ENCODE data around the gene UBIAD1. TPM values are rescaled to one million over a fixed set of nuclear protein-coding genes. Genes with fewer than 3 reads are reported as not detected.

UBIAD1 gene
- total and polyA plus RNA-seq, 9 of the 15 experiments (the other 6 are each of a cell fraction or from before 2014, with no cell fraction given), result 6.2 to 34.3 (median 22.3) TPM

DNA sequence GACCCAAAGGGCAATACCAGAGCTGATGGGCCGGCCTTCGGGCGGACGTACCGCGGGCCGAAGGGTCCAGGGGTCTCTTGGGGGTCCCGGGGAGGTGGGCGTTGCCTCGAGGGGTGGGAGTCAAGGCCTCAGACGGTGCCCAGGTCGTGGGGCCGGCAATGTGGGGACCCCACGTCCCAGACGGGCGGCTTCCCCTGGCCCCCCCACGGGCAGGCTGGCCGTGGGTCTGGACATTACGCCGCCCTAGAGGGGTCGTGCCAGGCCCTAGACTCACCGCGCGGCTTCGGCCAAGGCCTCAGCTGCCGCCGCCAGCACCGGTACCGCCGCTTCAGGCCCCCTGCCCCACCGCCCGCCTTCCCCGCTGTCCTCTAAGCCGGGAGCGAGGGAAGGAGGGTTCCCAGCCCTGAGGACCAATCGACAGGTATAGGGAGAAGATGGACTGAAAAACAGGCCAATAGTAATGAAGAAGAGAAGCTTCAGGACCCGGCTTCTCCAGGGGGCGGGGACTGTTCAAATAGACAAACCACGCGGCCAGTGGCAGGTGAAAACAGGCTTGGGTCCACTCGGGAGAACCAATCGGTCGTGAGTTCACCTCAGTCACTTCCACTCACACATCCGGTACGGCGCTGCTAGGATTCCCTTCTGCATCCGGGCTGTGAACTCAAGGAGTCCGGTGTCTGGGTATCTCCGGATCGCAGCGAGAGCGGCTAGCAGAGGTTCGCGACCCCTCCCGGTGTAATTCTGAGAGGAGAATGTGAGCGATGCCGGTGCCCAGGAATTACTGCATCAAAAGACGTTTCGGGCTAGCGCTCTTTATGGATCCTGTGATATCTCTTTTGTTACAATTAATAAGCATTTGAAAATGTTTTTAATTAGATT is 10.6 kb upstream of the UBIAD1 start, which contains the start of gene MTOR (continued):
- TF ChIP-seq, protein P1, sequence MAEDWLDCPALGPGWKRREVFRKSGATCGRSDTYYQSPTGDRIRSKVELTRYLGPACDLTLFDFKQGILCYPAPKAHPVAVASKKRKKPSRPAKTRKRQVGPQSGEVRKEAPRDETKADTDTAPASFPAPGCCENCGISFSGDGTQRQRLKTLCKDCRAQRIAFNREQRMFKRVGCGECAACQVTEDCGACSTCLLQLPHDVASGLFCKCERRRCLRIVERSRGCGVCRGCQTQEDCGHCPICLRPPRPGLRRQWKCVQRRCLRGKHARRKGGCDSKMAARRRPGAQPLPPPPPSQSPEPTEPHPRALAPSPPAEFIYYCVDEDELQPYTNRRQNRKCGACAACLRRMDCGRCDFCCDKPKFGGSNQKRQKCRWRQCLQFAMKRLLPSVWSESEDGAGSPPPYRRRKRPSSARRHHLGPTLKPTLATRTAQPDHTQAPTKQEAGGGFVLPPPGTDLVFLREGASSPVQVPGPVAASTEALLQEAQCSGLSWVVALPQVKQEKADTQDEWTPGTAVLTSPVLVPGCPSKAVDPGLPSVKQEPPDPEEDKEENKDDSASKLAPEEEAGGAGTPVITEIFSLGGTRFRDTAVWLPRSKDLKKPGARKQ (CRISPR knock-in tag; IDR thresholded peaks at IDR 0.05), result no peak
- TF ChIP-seq, protein P2, sequence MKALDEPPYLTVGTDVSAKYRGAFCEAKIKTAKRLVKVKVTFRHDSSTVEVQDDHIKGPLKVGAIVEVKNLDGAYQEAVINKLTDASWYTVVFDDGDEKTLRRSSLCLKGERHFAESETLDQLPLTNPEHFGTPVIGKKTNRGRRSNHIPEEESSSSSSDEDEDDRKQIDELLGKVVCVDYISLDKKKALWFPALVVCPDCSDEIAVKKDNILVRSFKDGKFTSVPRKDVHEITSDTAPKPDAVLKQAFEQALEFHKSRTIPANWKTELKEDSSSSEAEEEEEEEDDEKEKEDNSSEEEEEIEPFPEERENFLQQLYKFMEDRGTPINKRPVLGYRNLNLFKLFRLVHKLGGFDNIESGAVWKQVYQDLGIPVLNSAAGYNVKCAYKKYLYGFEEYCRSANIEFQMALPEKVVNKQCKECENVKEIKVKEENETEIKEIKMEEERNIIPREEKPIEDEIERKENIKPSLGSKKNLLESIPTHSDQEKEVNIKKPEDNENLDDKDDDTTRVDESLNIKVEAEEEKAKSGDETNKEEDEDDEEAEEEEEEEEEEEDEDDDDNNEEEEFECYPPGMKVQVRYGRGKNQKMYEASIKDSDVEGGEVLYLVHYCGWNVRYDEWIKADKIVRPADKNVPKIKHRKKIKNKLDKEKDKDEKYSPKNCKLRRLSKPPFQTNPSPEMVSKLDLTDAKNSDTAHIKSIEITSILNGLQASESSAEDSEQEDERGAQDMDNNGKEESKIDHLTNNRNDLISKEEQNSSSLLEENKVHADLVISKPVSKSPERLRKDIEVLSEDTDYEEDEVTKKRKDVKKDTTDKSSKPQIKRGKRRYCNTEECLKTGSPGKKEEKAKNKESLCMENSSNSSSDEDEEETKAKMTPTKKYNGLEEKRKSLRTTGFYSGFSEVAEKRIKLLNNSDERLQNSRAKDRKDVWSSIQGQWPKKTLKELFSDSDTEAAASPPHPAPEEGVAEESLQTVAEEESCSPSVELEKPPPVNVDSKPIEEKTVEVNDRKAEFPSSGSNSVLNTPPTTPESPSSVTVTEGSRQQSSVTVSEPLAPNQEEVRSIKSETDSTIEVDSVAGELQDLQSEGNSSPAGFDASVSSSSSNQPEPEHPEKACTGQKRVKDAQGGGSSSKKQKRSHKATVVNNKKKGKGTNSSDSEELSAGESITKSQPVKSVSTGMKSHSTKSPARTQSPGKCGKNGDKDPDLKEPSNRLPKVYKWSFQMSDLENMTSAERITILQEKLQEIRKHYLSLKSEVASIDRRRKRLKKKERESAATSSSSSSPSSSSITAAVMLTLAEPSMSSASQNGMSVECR (CRISPR knock-in tag; IDR thresholded peaks at IDR 0.05), result peak; percentile 85
- no peak for TF ChIP-seq ZKSCAN8 (CRISPR knock-in tag; IDR thresholded peaks at IDR 0.05)
- peak; percentile 97 for TF ChIP-seq ASH1L (IDR thresholded peaks at IDR 0.05; ENCODE audit: borderline replicate concordance, low read depth, partially characterized antibody)
- no peak for TF ChIP-seq ZNF586 (CRISPR knock-in tag; conservative IDR thresholded peaks at IDR 0.05)
- no peak for TF ChIP-seq RHOXF2B (CRISPR knock-in tag; conservative IDR thresholded peaks at IDR 0.05)
- no peak for TF ChIP-seq ZNF436 (CRISPR knock-in tag; IDR thresholded peaks at IDR 0.05)
- TF ChIP-seq, protein P3, sequence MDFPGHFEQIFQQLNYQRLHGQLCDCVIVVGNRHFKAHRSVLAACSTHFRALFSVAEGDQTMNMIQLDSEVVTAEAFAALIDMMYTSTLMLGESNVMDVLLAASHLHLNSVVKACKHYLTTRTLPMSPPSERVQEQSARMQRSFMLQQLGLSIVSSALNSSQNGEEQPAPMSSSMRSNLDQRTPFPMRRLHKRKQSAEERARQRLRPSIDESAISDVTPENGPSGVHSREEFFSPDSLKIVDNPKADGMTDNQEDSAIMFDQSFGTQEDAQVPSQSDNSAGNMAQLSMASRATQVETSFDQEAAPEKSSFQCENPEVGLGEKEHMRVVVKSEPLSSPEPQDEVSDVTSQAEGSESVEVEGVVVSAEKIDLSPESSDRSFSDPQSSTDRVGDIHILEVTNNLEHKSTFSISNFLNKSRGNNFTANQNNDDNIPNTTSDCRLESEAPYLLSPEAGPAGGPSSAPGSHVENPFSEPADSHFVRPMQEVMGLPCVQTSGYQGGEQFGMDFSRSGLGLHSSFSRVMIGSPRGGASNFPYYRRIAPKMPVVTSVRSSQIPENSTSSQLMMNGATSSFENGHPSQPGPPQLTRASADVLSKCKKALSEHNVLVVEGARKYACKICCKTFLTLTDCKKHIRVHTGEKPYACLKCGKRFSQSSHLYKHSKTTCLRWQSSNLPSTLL (IDR thresholded peaks at IDR 0.05), result no peak
- TF ChIP-seq ZNF165 (CRISPR knock-in tag; IDR thresholded peaks at IDR 0.05; ENCODE audit: borderline replicate concordance), result no peak
- TF ChIP-seq, protein P4, sequence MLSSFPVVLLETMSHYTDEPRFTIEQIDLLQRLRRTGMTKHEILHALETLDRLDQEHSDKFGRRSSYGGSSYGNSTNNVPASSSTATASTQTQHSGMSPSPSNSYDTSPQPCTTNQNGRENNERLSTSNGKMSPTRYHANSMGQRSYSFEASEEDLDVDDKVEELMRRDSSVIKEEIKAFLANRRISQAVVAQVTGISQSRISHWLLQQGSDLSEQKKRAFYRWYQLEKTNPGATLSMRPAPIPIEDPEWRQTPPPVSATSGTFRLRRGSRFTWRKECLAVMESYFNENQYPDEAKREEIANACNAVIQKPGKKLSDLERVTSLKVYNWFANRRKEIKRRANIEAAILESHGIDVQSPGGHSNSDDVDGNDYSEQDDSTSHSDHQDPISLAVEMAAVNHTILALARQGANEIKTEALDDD (IDR thresholded peaks at IDR 0.05), result no peak
- TF ChIP-seq, protein P5, sequence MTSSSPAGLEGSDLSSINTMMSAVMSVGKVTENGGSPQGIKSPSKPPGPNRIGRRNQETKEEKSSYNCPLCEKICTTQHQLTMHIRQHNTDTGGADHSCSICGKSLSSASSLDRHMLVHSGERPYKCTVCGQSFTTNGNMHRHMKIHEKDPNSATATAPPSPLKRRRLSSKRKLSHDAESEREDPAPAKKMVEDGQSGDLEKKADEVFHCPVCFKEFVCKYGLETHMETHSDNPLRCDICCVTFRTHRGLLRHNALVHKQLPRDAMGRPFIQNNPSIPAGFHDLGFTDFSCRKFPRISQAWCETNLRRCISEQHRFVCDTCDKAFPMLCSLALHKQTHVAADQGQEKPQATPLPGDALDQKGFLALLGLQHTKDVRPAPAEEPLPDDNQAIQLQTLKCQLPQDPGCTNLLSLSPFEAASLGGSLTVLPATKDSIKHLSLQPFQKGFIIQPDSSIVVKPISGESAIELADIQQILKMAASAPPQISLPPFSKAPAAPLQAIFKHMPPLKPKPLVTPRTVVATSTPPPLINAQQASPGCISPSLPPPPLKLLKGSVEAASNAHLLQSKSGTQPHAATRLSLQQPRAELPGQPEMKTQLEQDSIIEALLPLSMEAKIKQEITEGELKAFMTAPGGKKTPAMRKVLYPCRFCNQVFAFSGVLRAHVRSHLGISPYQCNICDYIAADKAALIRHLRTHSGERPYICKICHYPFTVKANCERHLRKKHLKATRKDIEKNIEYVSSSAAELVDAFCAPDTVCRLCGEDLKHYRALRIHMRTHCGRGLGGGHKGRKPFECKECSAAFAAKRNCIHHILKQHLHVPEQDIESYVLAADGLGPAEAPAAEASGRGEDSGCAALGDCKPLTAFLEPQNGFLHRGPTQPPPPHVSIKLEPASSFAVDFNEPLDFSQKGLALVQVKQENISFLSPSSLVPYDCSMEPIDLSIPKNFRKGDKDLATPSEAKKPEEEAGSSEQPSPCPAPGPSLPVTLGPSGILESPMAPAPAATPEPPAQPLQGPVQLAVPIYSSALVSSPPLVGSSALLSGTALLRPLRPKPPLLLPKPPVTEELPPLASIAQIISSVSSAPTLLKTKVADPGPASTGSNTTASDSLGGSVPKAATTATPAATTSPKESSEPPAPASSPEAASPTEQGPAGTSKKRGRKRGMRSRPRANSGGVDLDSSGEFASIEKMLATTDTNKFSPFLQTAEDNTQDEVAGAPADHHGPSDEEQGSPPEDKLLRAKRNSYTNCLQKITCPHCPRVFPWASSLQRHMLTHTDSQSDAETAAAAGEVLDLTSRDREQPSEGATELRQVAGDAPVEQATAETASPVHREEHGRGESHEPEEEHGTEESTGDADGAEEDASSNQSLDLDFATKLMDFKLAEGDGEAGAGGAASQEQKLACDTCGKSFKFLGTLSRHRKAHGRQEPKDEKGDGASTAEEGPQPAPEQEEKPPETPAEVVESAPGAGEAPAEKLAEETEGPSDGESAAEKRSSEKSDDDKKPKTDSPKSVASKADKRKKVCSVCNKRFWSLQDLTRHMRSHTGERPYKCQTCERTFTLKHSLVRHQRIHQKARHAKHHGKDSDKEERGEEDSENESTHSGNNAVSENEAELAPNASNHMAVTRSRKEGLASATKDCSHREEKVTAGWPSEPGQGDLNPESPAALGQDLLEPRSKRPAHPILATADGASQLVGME (CRISPR knock-in tag; IDR thresholded peaks at IDR 0.05), result no peak
